H9 (cell line): ENCODE measurements around the gene GNAO1. TPM values are rescaled to one million over a fixed set of nuclear protein-coding genes. Genes with fewer than 3 reads are reported as not detected.

Experiments used
- DNase-seq: peaks from one replicate; pipeline ENCODE4 v3.0.0-alpha.2; 2017
- H2AFZ ChIP-seq: one replicate; pipeline ENCODE4 v1.6.1; 2013; ENCODE audit warnings: mild to moderate bottlenecking, low read length, control low read depth, moderate library complexity
- H2AK5ac ChIP-seq: 2 replicates; pipeline ENCODE4 v1.6.1; 2013; ENCODE audit warnings: low read length, control low read depth, mixed read lengths; ENCODE audit not compliant: insufficient read length
- H2BK120ac ChIP-seq: one replicate; pipeline ENCODE4 v1.6.1; 2013; ENCODE audit warnings: low read depth, mild to moderate bottlenecking, low read length, control low read depth, inconsistent platforms; ENCODE audit not compliant: poor library complexity, severe bottlenecking
- H2BK12ac ChIP-seq: 2 replicates; pipeline ENCODE4 v1.6.1; 2013; ENCODE audit warnings: low read length, control low read depth, mixed read lengths, low read depth; ENCODE audit not compliant: insufficient read length
- H2BK15ac ChIP-seq: 2 replicates; pipeline ENCODE4 v1.6.1; 2013; ENCODE audit warnings: low read depth, low read length, control low read depth
- H2BK20ac ChIP-seq: one replicate; pipeline ENCODE4 v1.6.1; 2013; ENCODE audit warnings: low read depth, mild to moderate bottlenecking, low read length, control low read depth, inconsistent platforms; ENCODE audit not compliant: poor library complexity, severe bottlenecking
- H2BK5ac ChIP-seq: 2 replicates; pipeline ENCODE4 v1.6.1; 2013; ENCODE audit warnings: low read length, control low read depth, mixed read lengths; ENCODE audit not compliant: insufficient read length
- H3K14ac ChIP-seq: 2 replicates; pipeline ENCODE4 v1.6.1; 2013; ENCODE audit warnings: low read length, control low read depth; ENCODE audit not compliant: insufficient read depth
- H3K18ac ChIP-seq: 2 replicates; pipeline ENCODE4 v1.6.1; 2013; ENCODE audit warnings: low read depth, mild to moderate bottlenecking, mixed read lengths, low read length, control low read depth; ENCODE audit not compliant: insufficient read length
- H3K23ac ChIP-seq: 2 replicates; pipeline ENCODE4 v1.6.1; 2013; ENCODE audit warnings: low read length, control low read depth, mixed read lengths, low read depth; ENCODE audit not compliant: insufficient read length
- H3K23me2 ChIP-seq: 2 replicates; pipeline ENCODE4 v1.6.1; 2013; ENCODE audit warnings: low read depth, mild to moderate bottlenecking, mixed read lengths, low read length, control low read depth; ENCODE audit not compliant: insufficient read length, poor library complexity, severe bottlenecking
- H3K27ac ChIP-seq: 2 replicates; pipeline ENCODE4 v1.5.1; 2013; ENCODE audit warnings: low read length, control low read depth, mixed read lengths, low read depth; ENCODE audit not compliant: insufficient read length
- H3K27me3 ChIP-seq: 2 replicates; pipeline ENCODE4 v1.6.1; 2013; ENCODE audit warnings: low read length, control low read depth, inconsistent platforms; ENCODE audit not compliant: insufficient read depth
- H3K4ac ChIP-seq: 2 replicates; pipeline ENCODE4 v1.6.1; 2013; ENCODE audit warnings: low read depth, mild to moderate bottlenecking, control low read depth, inconsistent platforms, low read length, moderate library complexity
- H3K4me1 ChIP-seq: 2 replicates; pipeline ENCODE4 v1.6.1; 2013; ENCODE audit warnings: low read length, control low read depth, inconsistent platforms; ENCODE audit not compliant: insufficient read depth
- H3K4me2 ChIP-seq: 2 replicates; pipeline ENCODE4 v1.6.1; 2013; ENCODE audit warnings: low read length, control low read depth, mixed read lengths; ENCODE audit not compliant: insufficient read length, insufficient read depth
- H3K56ac ChIP-seq: 2 replicates; pipeline ENCODE4 v1.6.1; 2013; ENCODE audit warnings: low read depth, mild to moderate bottlenecking, mixed read lengths, low read length, control low read depth; ENCODE audit not compliant: insufficient read length
- H3K79me1 ChIP-seq: 2 replicates; pipeline ENCODE4 v1.6.1; 2013; ENCODE audit warnings: low read depth, mild to moderate bottlenecking, moderate library complexity, low read length, control low read depth, inconsistent platforms; ENCODE audit not compliant: insufficient read depth, poor library complexity, severe bottlenecking
- H3K79me2 ChIP-seq: 2 replicates; pipeline ENCODE4 v1.6.1; 2013; ENCODE audit warnings: low read length, control low read depth, inconsistent platforms; ENCODE audit not compliant: insufficient read depth
- H3K9ac ChIP-seq: 2 replicates; pipeline ENCODE4 v1.6.1; 2013; ENCODE audit warnings: low read length, control low read depth, mixed read lengths; ENCODE audit not compliant: insufficient read length; ENCODE audit errors: extremely low read depth
- H3K9me3 ChIP-seq: one replicate; pipeline ENCODE4 v1.6.1; 2013; ENCODE audit warnings: low read depth, low read length, inconsistent platforms; ENCODE audit not compliant: control insufficient read depth
- H3T11ph ChIP-seq: one replicate; pipeline ENCODE4 v1.6.1; 2013; ENCODE audit warnings: mild to moderate bottlenecking, low read length, control low read depth, inconsistent platforms
- H4K20me1 ChIP-seq: one replicate; pipeline ENCODE4 v1.6.1; 2013; ENCODE audit not compliant: control insufficient read depth, insufficient read length, insufficient read depth
- H4K5ac ChIP-seq: 2 replicates; pipeline ENCODE4 v1.6.1; 2013; ENCODE audit warnings: low read depth, mild to moderate bottlenecking, mixed read lengths, low read length, control low read depth; ENCODE audit not compliant: insufficient read length
- H4K8ac ChIP-seq: replicated peaks from 2 replicates; pipeline ENCODE4 v1.6.1; 2013; ENCODE audit warnings: low read length, control low read depth, mixed read lengths, low read depth; ENCODE audit not compliant: insufficient read length
- H4K91ac ChIP-seq: 2 replicates; pipeline ENCODE4 v1.6.1; 2013; ENCODE audit warnings: low read depth, mild to moderate bottlenecking, moderate library complexity, mixed read lengths, low read length, control low read depth; ENCODE audit not compliant: insufficient read length
- H3K27ac Mint-ChIP-seq, 3 experiments: 2 replicates in 2 of 3; 3 replicates in 1 of 3; pipeline ENCODE4 v1.8.0; 2020 to 2021; ENCODE audit warnings: mixed read lengths in 3 of 3, mild to moderate bottlenecking in 1 of 3, moderate library complexity in 1 of 3
- H3K27me3 Mint-ChIP-seq: 2 replicates; pipeline ENCODE4 v1.8.0; 2021; ENCODE audit warnings: low read depth, mild to moderate bottlenecking, moderate library complexity, mixed read lengths
- H3K36me3 Mint-ChIP-seq, 3 experiments: 2 replicates in 2 of 3; 3 replicates in 1 of 3; pipeline ENCODE4 v1.8.0; 2020 to 2021; ENCODE audit warnings: low read depth in 3 of 3, mixed read lengths in 3 of 3; ENCODE audit not compliant: insufficient read depth in 1 of 3
- H3K4me1 Mint-ChIP-seq, 2 experiments: 2 replicates each; pipeline ENCODE4 v1.8.0; 2020; ENCODE audit warnings: mixed read lengths in 2 of 2
- H3K4me3 Mint-ChIP-seq, 2 experiments: 2 replicates in 1 of 2; 3 replicates in 1 of 2; pipeline ENCODE4 v1.8.0; 2020 to 2021; ENCODE audit warnings: mild to moderate bottlenecking in 2 of 2, mixed read lengths in 2 of 2, moderate library complexity in 1 of 2
- H3K9me3 Mint-ChIP-seq, 2 experiments: 2 replicates in 1 of 2; 3 replicates in 1 of 2; pipeline ENCODE4 v1.8.0; 2020; ENCODE audit warnings: mild to moderate bottlenecking in 2 of 2, mixed read lengths in 2 of 2, moderate library complexity in 1 of 2
- CTCF ChIP-seq: fragments of 200-600 bp; sonication (generic); conservative IDR thresholded peaks from 3 replicates; pipeline ENCODE4 v1.8.0; 2021; ENCODE audit warnings: antibody characterized with exemption, mild to moderate bottlenecking
- WGBS: extraction: QIAGEN DNeasy Blood & Tissue Kit; methylation state at CpG from one replicate; pipeline ENCODE4 v1.1.7; 2013; ENCODE audit warnings: missing lambda C conversion rate, low lambda C conversion rate, mixed read lengths; ENCODE audit not compliant: insufficient read length; ENCODE audit errors: extremely low coverage; 5-methylcytosine and 5-hydroxymethylcytosine counted together
- total RNA-seq: library from RNA; stranded (reverse); gene quantifications from 2 replicates; pipeline ENCODE4 v1.2.1, GENCODE V29; 2021

Gene GNAO1
- total RNA-seq, 1 experiment from 2014 or later, result 16.9 TPM

GRCh38 chr16:56347166-56347565, 155.9 kb downstream of the GNAO1 start:
- Histone ChIP-seq H2BK12ac (no peak overlapping the region), H2AFZ (no peak overlapping the region), H3K79me2 (no peaks in the 10 kb centered on the region), H3K14ac (peak overlapping the region; percentile 35; the same call in 1 of the 2 replicates), H3K56ac (no peak overlapping the region), H4K5ac (no peak overlapping the region), H3K27me3 (no peaks in the 10 kb centered on the region), H3K18ac (no peak overlapping the region), H2BK15ac (no peak overlapping the region), H3T11ph (no peak overlapping the region), H3K4me1 (no peaks in the 10 kb centered on the region), H2BK20ac (no peak overlapping the region), H3K79me1 (no peaks in the 10 kb centered on the region), H4K8ac (no peak overlapping the region), H3K4ac (no peak overlapping the region), H2BK5ac (no peak overlapping the region), H2BK120ac (no peak overlapping the region), H4K91ac (no peak overlapping the region), H3K23me2 (peaks cover 5% of the 10 kb centered on the region), H3K4me2 (no peak overlapping the region), H4K20me1 (no peaks in the 10 kb centered on the region), H3K9ac (no peak overlapping the region), H3K27ac (no peak overlapping the region), H2AK5ac (no peak overlapping the region), H3K23ac (no peak overlapping the region), H3K9me3 (no peaks in the 10 kb centered on the region)
- no peak for DNase-seq
- Mint-ChIP-seq H3K27me3 (no peaks in the 10 kb centered on the region; the same call in 1 of the 2 replicates), H3K9me3 (no peaks in the 10 kb centered on the region; a peak in 1 of 5 replicates), H3K27ac (peak overlapping the region in 2 of 3 experiments; percentile 62 to 81; a peak in 4 of 7 replicates), H3K36me3 (no peaks in the 10 kb centered on the region; a peak in 2 of 7 replicates), H3K4me3 (no peak overlapping the region), H3K4me1 (no peaks in the 10 kb centered on the region)
- no CpG with 5 or more reads among the region's 8 CpGs for WGBS
- no peak for TF ChIP-seq CTCF
